HCT116 (cell line): Measurements from ENCODE around the gene PCDHGA9. TPM values are rescaled to one million over a fixed set of nuclear protein-coding genes. Genes with fewer than 3 reads are reported as not detected.

ENCODE experiments used
- ATAC-seq: fragments of 200-7000 bp; cut with Tn5 transposase; 2 replicates; pipeline ENCODE4 v1.9.1; 2020; ENCODE audit warnings: mild to moderate bottlenecking, moderate library complexity
- BruUV-seq: library from RNA; stranded (reverse); fragments of 400-500 nt; replicated peaks from 2 replicates; lab custom pipeline; 2021; lab: Mats Ljungman, UMichigan
- CTCF ChIA-PET: fragments of 300-600 bp; sonication (Branson Sonifier 250); formaldehyde crosslinking; loops from one replicate; lab custom pipeline; 2021; ENCODE audit warnings: antibody characterized with exemption; lab: Charles Lee
- POLR2A ChIA-PET: fragments of 300-600, 350-600 bp; sonication (Branson Sonifier 250); formaldehyde crosslinking; loops from one replicate; lab custom pipeline; 2021; ENCODE audit warnings: antibody characterized with exemption; lab: Charles Lee
- RAD21 ChIA-PET, 2 experiments: fragments of 300-600 bp; sonication (Branson Sonifier 250); formaldehyde crosslinking; loops; one replicate each; lab custom pipeline; 2023; ENCODE audit warnings: low total read pairs in 2 of 2; ENCODE audit not compliant: uncharacterized antibody in 2 of 2, unreplicated experiment in 2 of 2, low non-redundant PET in 1 of 2; lab: Charles Lee
- DNase-seq: peaks from one replicate; pipeline ENCODE4 v3.0.0-alpha.2; 2010; ENCODE audit warnings: low read depth, low spot score
- H2AFZ ChIP-seq: fragments of 200-600 bp; shearing (Covaris generic), sonication (generic); 2 replicates; pipeline ENCODE4 v1.6.1; 2017; ENCODE audit warnings: low read depth, mixed run types, mixed read lengths, antibody characterized with exemption, low read length; ENCODE audit not compliant: poor library complexity, severe bottlenecking
- H3K27ac ChIP-seq: 2 replicates; pipeline ENCODE4 v1.5.1; 2012; ENCODE audit warnings: low read depth, low read length
- H3K27me3 ChIP-seq: fragments of 200-600 bp; sonication (generic); 2 replicates; pipeline ENCODE4 v1.6.1; 2016; ENCODE audit warnings: mixed run types, low read length, mixed read lengths; ENCODE audit not compliant: insufficient read depth
- H3K36me3 ChIP-seq, 2 experiments: fragments of 200-500 bp in 1 of 2; fragments of 200-600 bp in 1 of 2; sonication (Bioruptor generic) in 1 of 2; sonication (generic) in 1 of 2; 2 replicates each; pipeline versions ENCODE4 v1.5.1 to v1.6.1; 2014 to 2016; ENCODE audit warnings: low read length in 2 of 2, inconsistent platforms in 1 of 2, mixed read lengths in 1 of 2, mixed run types in 1 of 2; ENCODE audit not compliant: insufficient read depth in 2 of 2, control insufficient read depth in 1 of 2
- H3K4me1 ChIP-seq, 2 experiments: fragments of 200-600 bp in 1 of 2; sonication (generic) in 1 of 2; 2 replicates each; pipeline versions ENCODE4 v1.5.1 to v1.6.1; 2012 to 2017; ENCODE audit warnings: low read length in 2 of 2, inconsistent platforms in 1 of 2, mild to moderate bottlenecking in 1 of 2, mixed read lengths in 1 of 2, mixed run types in 1 of 2, moderate library complexity in 1 of 2; ENCODE audit not compliant: insufficient read depth in 2 of 2, control insufficient read depth in 1 of 2
- H3K4me2 ChIP-seq: fragments of 200-600 bp; sonication (generic); 2 replicates; pipeline ENCODE4 v1.6.1; 2017; ENCODE audit warnings: mixed run types, low read length, mixed read lengths
- H3K4me3 ChIP-seq, 2 experiments: fragments of 200-600 bp in 1 of 2; sonication (generic) in 1 of 2; replicated peaks in 1 of 2; 2 replicates each; pipeline ENCODE4 v1.5.1; 2011 to 2016; ENCODE audit warnings: low read length in 2 of 2, control low read depth in 1 of 2, low read depth in 1 of 2, mild to moderate bottlenecking in 1 of 2, mixed read lengths in 1 of 2, mixed run types in 1 of 2
- H3K79me2 ChIP-seq: fragments of 200-600 bp; sonication (generic); 2 replicates; pipeline ENCODE4 v1.6.1; 2017; ENCODE audit warnings: mild to moderate bottlenecking, mixed run types, low read length, moderate library complexity, mixed read lengths; ENCODE audit not compliant: insufficient read depth
- H3K9ac ChIP-seq: fragments of 200-600 bp; sonication (generic); 2 replicates; pipeline ENCODE4 v1.6.1; 2016; ENCODE audit warnings: low read length, mixed read lengths
- H3K9me2 ChIP-seq: fragments of 200-600 bp; sonication (generic), shearing (Covaris generic); 2 replicates; pipeline ENCODE4 v1.6.1; 2017; ENCODE audit warnings: mixed run types, mild to moderate bottlenecking, moderate library complexity; ENCODE audit not compliant: insufficient read depth
- H3K9me3 ChIP-seq, 2 experiments: fragments of 200-500 bp in 1 of 2; fragments of 200-600 bp in 1 of 2; sonication (Bioruptor generic) in 1 of 2; sonication (generic) in 1 of 2; 2 replicates each; pipeline ENCODE4 v1.6.1; 2014 to 2017; ENCODE audit warnings: low read length in 2 of 2, mixed read lengths in 2 of 2, inconsistent platforms in 1 of 2, low read depth in 1 of 2, mild to moderate bottlenecking in 1 of 2, mixed run types in 1 of 2, moderate library complexity in 1 of 2; ENCODE audit not compliant: control insufficient read depth in 1 of 2, insufficient read depth in 1 of 2
- H4K20me1 ChIP-seq: fragments of 200-600 bp; sonication (generic), shearing (Covaris generic); 2 replicates; pipeline ENCODE4 v1.6.1; 2017; ENCODE audit warnings: mixed run types, mild to moderate bottlenecking, moderate library complexity; ENCODE audit not compliant: insufficient read depth
- ATF3 ChIP-seq: IDR thresholded peaks from 2 replicates; pipeline ENCODE4 v1.6.1; 2012
- CEBPB ChIP-seq: IDR thresholded peaks from 2 replicates; pipeline ENCODE4 v1.6.1; 2012; ENCODE audit warnings: low read depth
- ELF1 ChIP-seq: IDR thresholded peaks from 2 replicates; pipeline ENCODE4 v1.6.1; 2012; ENCODE audit warnings: low read depth, borderline replicate concordance
- EZH2 ChIP-seq: fragments of 200-600 bp; sonication (generic); IDR thresholded peaks from 2 replicates; pipeline ENCODE4 v1.6.1; 2017; ENCODE audit warnings: antibody characterized with exemption, mixed run types
- MAX ChIP-seq: IDR thresholded peaks from 2 replicates; pipeline ENCODE4 v1.6.1; 2012
- POLR2A ChIP-seq: IDR thresholded peaks from 2 replicates; pipeline ENCODE4 v1.7.0; 2011; ENCODE audit warnings: borderline replicate concordance; ENCODE audit not compliant: insufficient read depth, insufficient read length; ENCODE audit errors: extremely low read depth
- POLR2AphosphoS5 ChIP-seq: IDR thresholded peaks from 2 replicates; pipeline ENCODE4 v1.6.1; 2011; ENCODE audit warnings: mild to moderate bottlenecking, low read depth, low read length, moderate library complexity
- RAD21 ChIP-seq: IDR thresholded peaks from 2 replicates; pipeline ENCODE4 v1.6.1; 2012; ENCODE audit warnings: low read depth, mild to moderate bottlenecking
- ZFX ChIP-seq: fragments of 450-650 bp; IDR thresholded peaks from 2 replicates; pipeline ENCODE4 v1.6.1; 2017
- intact Hi-C: fragments of 100-400 bp; cut with micrococcal nuclease; formaldehyde crosslinking; loops from 2 replicates; pipeline ENCODE4 v1.10.0; 2022
- total RNA-seq: library from RNA; stranded (reverse); gene quantifications from one replicate; pipeline ENCODE4 v1.2.1, GENCODE V29; 2021; ENCODE audit not compliant: unreplicated experiment

PCDHGA9 gene
- total RNA-seq, 1 experiment from 2014 or later, result 0.34 TPM

GRCh38 chr5:141440341-141440740 is 37.8 kb downstream of the PCDHGA9 start:
- no peak overlapping the region for H3K9ac ChIP-seq
- no peaks in the 10 kb centered on the region for H3K9me2 ChIP-seq
- no TSS peak for BruUV-seq
- H3K79me2 ChIP-seq, result no peaks in the 10 kb centered on the region
- POLR2A ChIA-PET, result no interaction called here
- no peaks in the 10 kb centered on the region for H3K4me1 ChIP-seq
- CTCF ChIA-PET, result no interaction called here
- H3K27me3 ChIP-seq, result no peaks in the 10 kb centered on the region
- intact Hi-C loops, result no loop called here
- no peaks in the 10 kb centered on the region for H4K20me1 ChIP-seq
- no peak overlapping the region for H3K27ac ChIP-seq
- TF ChIP-seq EZH2, result no peak
- no peak for TF ChIP-seq POLR2AphosphoS5
- no peak for TF ChIP-seq CEBPB
- no peak for TF ChIP-seq ATF3
- H3K9me3 ChIP-seq, result no peaks in the 10 kb centered on the region
- ATAC-seq, result no peak
- RAD21 ChIA-PET, result no interaction called here
- H3K4me2 ChIP-seq, result no peak overlapping the region
- H3K4me3 ChIP-seq, result no peak overlapping the region
- no peaks in the 10 kb centered on the region for H3K36me3 ChIP-seq
- DNase-seq, result no peak
- H2AFZ ChIP-seq, result no peak overlapping the region

GRCh38 chr5:141441571-141442170 is 39.1 kb downstream of the PCDHGA9 start:
- Histone ChIP-seq H3K4me2 (no peak overlapping the region), H3K9ac (no peak overlapping the region), H3K4me3 (no peak overlapping the region), H3K9me2 (no peaks in the 10 kb centered on the region; the same call in 1 of the 2 replicates), H2AFZ (no peak overlapping the region), H3K27me3 (no peaks in the 10 kb centered on the region), H3K27ac (no peak overlapping the region), H3K4me1 (no peaks in the 10 kb centered on the region), H3K79me2 (no peaks in the 10 kb centered on the region), H4K20me1 (no peaks in the 10 kb centered on the region), H3K9me3 (no peaks in the 10 kb centered on the region), H3K36me3 (no peaks in the 10 kb centered on the region)
- intact Hi-C loops, result no loop called here
- CTCF ChIA-PET, result no interaction called here
- RAD21 ChIA-PET, result no interaction called here
- DNase-seq (no peak), ATAC-seq (no peak)
- no TSS peak for BruUV-seq
- TF ChIP-seq ZFX, result no peak
- no peak for TF ChIP-seq RAD21
- TF ChIP-seq ATF3, result no peak
- TF ChIP-seq ELF1, result no peak
- TF ChIP-seq MAX, result no peak
- TF ChIP-seq POLR2A, result no peak
- POLR2A ChIA-PET, result no interaction called here

Other genes with a start within 250 kb of the PCDHGA9 start
- gene PCDHB7, start 230.1 kb upstream of the PCDHGA9 start, total RNA-seq, result not detected
- not detected for gene PCDHB8, start 225.0 kb upstream of the PCDHGA9 start, total RNA-seq
- gene PCDHB16, start 220.4 kb upstream of the PCDHGA9 start, total RNA-seq, result not detected
- gene PCDHB9, start 215.6 kb upstream of the PCDHGA9 start, total RNA-seq, result 0.07 TPM
- gene PCDHB10, start 210.4 kb upstream of the PCDHGA9 start, total RNA-seq, result not detected
- gene PCDHB11, start 203.2 kb upstream of the PCDHGA9 start, total RNA-seq, result 0.07 TPM
- gene PCDHB12, start 194.1 kb upstream of the PCDHGA9 start, total RNA-seq, result not detected
- 0.22 TPM for gene PCDHB13, start 188.9 kb upstream of the PCDHGA9 start, total RNA-seq
- 0.27 TPM for gene PCDHB14, start 179.4 kb upstream of the PCDHGA9 start, total RNA-seq
- gene PCDHB15, start 157.4 kb upstream of the PCDHGA9 start, total RNA-seq, result 0.07 TPM
- 0.42 TPM for gene SLC25A2, start 98.7 kb upstream of the PCDHGA9 start, total RNA-seq
- gene TAF7, start 82.0 kb upstream of the PCDHGA9 start, total RNA-seq, result 40.9 TPM
- 0.05 TPM for gene PCDHGA1, start 72.3 kb upstream of the PCDHGA9 start, total RNA-seq
- not detected for gene PCDHGA2, start 64.0 kb upstream of the PCDHGA9 start, total RNA-seq
- gene PCDHGA3, start 58.9 kb upstream of the PCDHGA9 start, total RNA-seq, result not detected
- gene PCDHGB1, start 52.7 kb upstream of the PCDHGA9 start, total RNA-seq, result 0.15 TPM
- not detected for gene PCDHGA4, start 47.8 kb upstream of the PCDHGA9 start, total RNA-seq
- gene PCDHGB2, start 42.8 kb upstream of the PCDHGA9 start, total RNA-seq, result 0.34 TPM
- gene PCDHGA5, start 38.6 kb upstream of the PCDHGA9 start, total RNA-seq, result 0.05 TPM
- 0.10 TPM for gene PCDHGB3, start 32.5 kb upstream of the PCDHGA9 start, total RNA-seq
- gene PCDHGA6, start 28.9 kb upstream of the PCDHGA9 start, total RNA-seq, result 0.07 TPM
- gene PCDHGA7, start 20.0 kb upstream of the PCDHGA9 start, total RNA-seq, result not detected
- gene PCDHGB4, start 15.1 kb upstream of the PCDHGA9 start, total RNA-seq, result not detected
- not detected for gene PCDHGA8, start 10.1 kb upstream of the PCDHGA9 start, total RNA-seq
- 0.15 TPM for gene PCDHGB5, start 4.8 kb upstream of the PCDHGA9 start, total RNA-seq
- 0.22 TPM for gene PCDHGB6, start 5.2 kb downstream of the PCDHGA9 start, total RNA-seq
- gene PCDHGA10, start 10.2 kb downstream of the PCDHGA9 start, total RNA-seq, result 3.8 TPM
- 0.54 TPM for gene PCDHGB7, start 14.9 kb downstream of the PCDHGA9 start, total RNA-seq
- 0.39 TPM for gene PCDHGA11, start 18.3 kb downstream of the PCDHGA9 start, total RNA-seq
- 0.17 TPM for gene PCDHGA12, start 27.7 kb downstream of the PCDHGA9 start, total RNA-seq
- 1.2 TPM for gene PCDHGC3, start 73.2 kb downstream of the PCDHGA9 start, total RNA-seq
- 0.05 TPM for gene PCDHGC4, start 82.3 kb downstream of the PCDHGA9 start, total RNA-seq
- not detected for gene PCDHGC5, start 86.3 kb downstream of the PCDHGA9 start, total RNA-seq
- 142 TPM for gene DIAPH1, start 216.2 kb downstream of the PCDHGA9 start, total RNA-seq
- gene HDAC3, start 234.1 kb downstream of the PCDHGA9 start, total RNA-seq, result 91.9 TPM
- gene RELL2, start 234.2 kb downstream of the PCDHGA9 start, total RNA-seq, result 8.7 TPM
- gene FCHSD1, start 248.6 kb downstream of the PCDHGA9 start, total RNA-seq, result 37.2 TPM